Activated naive CD8-positive, alpha-beta T cell treated with anti-CD3 and anti-CD28 coated beads, Interleukin-2, amount 10 ng/mL, durations not matched to agents 7 days and 5 days (primary cell): ENCODE results near the gene CORIN. TPM values are rescaled to one million over a fixed set of nuclear protein-coding genes. Genes with fewer than 3 reads are reported as not detected.

Source experiments
- ATAC-seq: fragments of 150-1000 bp; cut with Tn5 transposase; one replicate; pipeline ENCODE4 v1.10.0; 2021; ENCODE audit warnings: low read depth, moderate library complexity
- POLR2A ChIA-PET: fragments of 350-600 bp; sonication (Branson Sonifier 250); formaldehyde crosslinking; loops from one replicate; lab custom pipeline; 2021; ENCODE audit warnings: antibody characterized with exemption; lab: Charles Lee
- DNase-seq: peaks from one replicate; pipeline ENCODE4 v3.0.0; 2021
- H3K27ac Mint-ChIP-seq: one replicate; pipeline ENCODE4 v1.8.0; 2022; ENCODE audit warnings: mild to moderate bottlenecking, mixed read lengths
- H3K27me3 Mint-ChIP-seq: one replicate; pipeline ENCODE4 v1.8.0; 2022; ENCODE audit warnings: mild to moderate bottlenecking, moderate library complexity, mixed read lengths
- H3K36me3 Mint-ChIP-seq: one replicate; pipeline ENCODE4 v1.8.0; 2021; ENCODE audit warnings: mild to moderate bottlenecking, mixed read lengths
- H3K4me1 Mint-ChIP-seq: one replicate; pipeline ENCODE4 v1.8.0; 2021; ENCODE audit warnings: mixed read lengths
- H3K4me3 Mint-ChIP-seq: one replicate; pipeline ENCODE4 v1.8.0; 2022; ENCODE audit warnings: mild to moderate bottlenecking, moderate library complexity, mixed read lengths
- H3K9me3 Mint-ChIP-seq: one replicate; pipeline ENCODE4 v1.8.0; 2021; ENCODE audit warnings: mixed read lengths
- total RNA-seq, 2 experiments: library from RNA; stranded (reverse); gene quantifications; one replicate each; pipeline ENCODE4 v1.2.3, GENCODE V29; 2021

Gene CORIN
- total RNA-seq, 2 experiments from 2014 or later, result 0.37 to 0.39 TPM

DNA sequence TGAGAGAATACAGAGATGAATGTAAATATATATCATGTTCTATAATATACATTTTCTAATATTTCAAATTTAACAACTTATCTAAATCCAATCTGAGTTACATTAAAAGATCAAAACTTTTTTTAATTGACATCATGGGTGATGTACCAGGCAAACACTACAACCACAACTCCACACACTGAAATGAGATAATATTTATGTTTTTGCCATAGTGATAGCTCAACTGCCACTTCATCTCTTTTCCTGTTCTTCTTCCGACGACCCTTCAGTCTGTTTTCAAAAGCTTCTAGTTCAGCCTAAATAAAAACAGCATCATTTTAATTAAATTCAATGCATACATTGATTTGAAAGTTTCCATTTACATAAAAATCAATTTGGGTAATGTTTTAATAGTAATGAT is 10.2 kb upstream of the CORIN start:
- Mint-ChIP-seq H3K4me1 (no peaks in the 10 kb centered on the region), H3K27ac (no peak overlapping the region), H3K4me3 (no peak overlapping the region), H3K9me3 (peaks cover 1% of the 10 kb centered on the region), H3K36me3 (peaks cover 19% of the 10 kb centered on the region), H3K27me3 (no peaks in the 10 kb centered on the region)
- ATAC-seq (no peak), DNase-seq (no peak)
- POLR2A ChIA-PET, result no interaction called here

DNA sequence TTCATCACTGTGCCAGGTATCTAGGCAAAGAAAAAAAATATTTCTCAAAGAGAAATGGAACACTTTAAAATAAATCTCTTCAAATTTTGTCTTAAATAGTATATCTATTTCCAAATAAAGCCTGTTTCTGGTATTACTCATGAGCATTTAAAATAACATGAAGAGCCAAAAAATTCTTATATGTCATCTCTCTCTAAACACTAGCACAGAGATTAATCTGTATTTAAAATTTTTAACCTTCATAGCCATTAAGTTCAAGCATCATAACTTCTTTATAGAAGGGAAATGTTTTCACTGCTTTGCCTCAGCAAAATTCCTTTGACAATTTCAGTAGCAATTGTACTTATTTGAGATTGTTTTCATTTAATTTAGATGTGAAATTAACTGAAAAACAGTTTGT is 5.1 kb upstream of the CORIN start:
- H3K4me3 Mint-ChIP-seq, result no peak overlapping the region
- POLR2A ChIA-PET, result no interaction called here
- H3K27ac Mint-ChIP-seq, result no peak overlapping the region
- DNase-seq (no peak), ATAC-seq (no peak)
- H3K9me3 Mint-ChIP-seq, result peaks cover 1% of the 10 kb centered on the region
- H3K27me3 Mint-ChIP-seq, result no peaks in the 10 kb centered on the region
- H3K36me3 Mint-ChIP-seq, result peaks cover 13% of the 10 kb centered on the region
- H3K4me1 Mint-ChIP-seq, result peaks cover 1% of the 10 kb centered on the region

DNA sequence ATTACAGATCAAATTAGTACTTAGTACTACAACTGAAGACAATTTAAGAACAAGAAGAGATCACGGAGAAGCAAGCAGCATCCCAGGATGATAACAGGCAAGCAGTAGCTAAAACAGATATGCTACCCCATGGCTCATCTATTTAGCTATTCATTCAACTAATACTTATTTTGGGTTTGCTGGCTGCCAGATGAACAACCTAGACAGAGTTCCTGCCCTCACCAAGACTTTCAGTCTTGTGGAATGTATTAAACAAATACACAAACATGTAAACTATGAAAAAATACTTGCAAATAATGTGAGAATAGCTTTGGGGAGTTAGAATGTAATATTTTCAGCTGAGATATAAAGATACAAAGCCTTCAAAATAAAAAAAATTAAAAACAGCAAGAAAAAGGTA is 2.4 kb upstream of the CORIN start:
- peaks cover 2% of the 10 kb centered on the region for H3K27me3 Mint-ChIP-seq
- H3K4me1 Mint-ChIP-seq, result peaks cover 20% of the 10 kb centered on the region
- no peak overlapping the region for H3K4me3 Mint-ChIP-seq
- DNase-seq (no peak), ATAC-seq (no peak)
- H3K27ac Mint-ChIP-seq, result no peak overlapping the region
- H3K9me3 Mint-ChIP-seq, result no peaks in the 10 kb centered on the region
- POLR2A ChIA-PET, result no interaction called here
- peaks cover 2% of the 10 kb centered on the region for H3K36me3 Mint-ChIP-seq

DNA sequence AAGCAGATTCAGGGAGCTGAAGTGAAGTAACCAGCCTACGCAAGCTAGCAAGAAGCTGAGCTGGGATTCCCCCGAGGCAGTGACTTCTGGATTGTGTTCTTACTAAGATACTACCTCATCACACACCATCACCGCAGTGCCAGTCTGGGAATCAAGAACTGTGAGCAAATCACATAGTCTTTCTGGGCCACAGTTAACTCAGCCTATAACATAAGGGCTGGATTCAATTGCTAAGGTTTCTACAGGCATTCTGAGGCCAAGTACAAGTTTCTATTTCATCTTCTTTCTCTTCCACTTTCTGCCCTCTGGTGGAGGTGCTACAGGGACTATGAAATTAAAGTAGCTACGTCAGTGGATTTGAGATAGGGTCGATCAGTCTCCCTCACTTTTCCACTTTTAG is 1.4 kb upstream of the CORIN start:
- no peak for ATAC-seq
- H3K4me1 Mint-ChIP-seq, result peaks cover 22% of the 10 kb centered on the region
- no peaks in the 10 kb centered on the region for H3K9me3 Mint-ChIP-seq
- no peak for DNase-seq
- peaks cover 2% of the 10 kb centered on the region for H3K27me3 Mint-ChIP-seq
- H3K27ac Mint-ChIP-seq, result no peak overlapping the region
- POLR2A ChIA-PET, result interaction anchor here (1.5 kb wide), 1 partner anchor 11 kb away, joined by 4 read pairs; no protein-coding TSS in a partner anchor
- H3K36me3 Mint-ChIP-seq, result peaks cover 2% of the 10 kb centered on the region
- no peak overlapping the region for H3K4me3 Mint-ChIP-seq

DNA sequence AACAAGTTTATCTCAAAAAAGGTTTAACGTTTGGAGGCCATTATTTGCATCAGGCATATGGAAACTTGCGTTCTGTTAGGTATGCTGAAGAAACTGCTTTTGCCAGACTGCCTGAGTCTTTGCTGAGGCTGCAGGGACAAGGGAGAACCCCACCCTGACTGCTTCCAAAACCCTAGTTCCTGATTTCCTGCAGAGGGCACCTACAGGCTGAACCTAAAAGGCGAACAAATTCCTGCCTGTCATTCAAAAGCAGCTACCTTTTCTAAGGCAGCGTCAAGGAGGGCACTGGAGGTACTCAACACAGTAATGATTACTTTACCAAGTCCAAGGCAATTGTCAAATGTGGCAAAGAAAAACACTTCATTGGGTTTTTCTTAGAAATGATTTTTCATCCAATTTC is 578 bp upstream of the CORIN start:
- Mint-ChIP-seq H3K27ac (no peak overlapping the region), H3K4me3 (no peak overlapping the region), H3K4me1 (peaks cover 22% of the 10 kb centered on the region), H3K36me3 (peaks cover 2% of the 10 kb centered on the region), H3K9me3 (no peaks in the 10 kb centered on the region), H3K27me3 (peaks cover 2% of the 10 kb centered on the region)
- POLR2A ChIA-PET, result interaction anchor here (1.5 kb wide), 1 partner anchor 10 kb away, joined by 4 read pairs; no protein-coding TSS in a partner anchor
- ATAC-seq, result no peak
- DNase-seq, result no peak

DNA sequence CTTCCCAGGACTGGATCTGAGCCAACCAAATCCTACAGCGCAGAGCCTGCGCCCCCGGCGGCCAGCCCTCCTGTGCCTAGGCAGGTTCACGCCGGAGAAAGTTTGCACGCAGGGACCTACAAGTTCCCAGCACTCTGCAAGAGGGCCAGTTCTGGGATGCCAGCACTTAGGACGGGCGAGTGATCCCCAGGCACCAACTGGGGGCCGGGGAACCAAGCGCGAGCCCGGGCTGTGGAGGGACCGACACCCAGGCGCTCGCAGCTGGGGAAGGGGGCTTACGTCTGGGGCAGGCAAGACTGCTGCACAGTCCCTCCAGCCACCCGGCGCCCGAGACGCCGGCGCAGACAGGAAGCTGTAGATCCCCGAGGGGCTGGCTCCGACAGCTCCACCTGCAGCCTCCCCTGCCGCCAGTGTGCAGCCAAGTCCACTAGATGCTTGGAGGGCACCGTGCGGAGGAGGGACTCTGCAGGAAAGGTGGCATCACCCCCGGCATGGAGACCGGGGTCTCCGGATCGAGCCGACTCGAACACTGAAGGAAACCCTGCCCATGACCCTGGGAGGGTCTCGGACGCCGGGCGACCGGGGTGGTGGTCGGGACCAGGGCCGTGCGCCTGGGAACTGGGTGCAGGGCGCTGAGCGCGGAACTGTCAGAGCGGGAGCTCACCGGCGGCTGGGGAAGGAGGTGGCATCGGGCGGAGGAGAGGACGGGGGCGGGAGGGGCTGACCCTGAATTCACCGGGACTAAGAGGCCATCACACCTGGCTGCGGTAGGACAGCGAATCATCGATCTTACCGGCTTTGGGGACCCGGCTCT is 566 bp downstream of the CORIN start:
- ATAC-seq (peak; percentile 81), DNase-seq (peak; percentile 74)
- H3K27me3 Mint-ChIP-seq, result peaks cover 2% of the 10 kb centered on the region
- H3K36me3 Mint-ChIP-seq, result peaks cover 7% of the 10 kb centered on the region
- POLR2A ChIA-PET, result interaction anchor here (0.7 to 1.7 kb wide), 7 partner anchors 10 to 301 kb away, joined by 3 to 7 read pairs (median 4); partner anchors contain the start of gene TXK
- peaks cover 22% of the 10 kb centered on the region for H3K4me1 Mint-ChIP-seq
- no peaks in the 10 kb centered on the region for H3K9me3 Mint-ChIP-seq
- H3K4me3 Mint-ChIP-seq, result peak overlapping the region; percentile 88
- peak overlapping the region; percentile 13 for H3K27ac Mint-ChIP-seq

DNA sequence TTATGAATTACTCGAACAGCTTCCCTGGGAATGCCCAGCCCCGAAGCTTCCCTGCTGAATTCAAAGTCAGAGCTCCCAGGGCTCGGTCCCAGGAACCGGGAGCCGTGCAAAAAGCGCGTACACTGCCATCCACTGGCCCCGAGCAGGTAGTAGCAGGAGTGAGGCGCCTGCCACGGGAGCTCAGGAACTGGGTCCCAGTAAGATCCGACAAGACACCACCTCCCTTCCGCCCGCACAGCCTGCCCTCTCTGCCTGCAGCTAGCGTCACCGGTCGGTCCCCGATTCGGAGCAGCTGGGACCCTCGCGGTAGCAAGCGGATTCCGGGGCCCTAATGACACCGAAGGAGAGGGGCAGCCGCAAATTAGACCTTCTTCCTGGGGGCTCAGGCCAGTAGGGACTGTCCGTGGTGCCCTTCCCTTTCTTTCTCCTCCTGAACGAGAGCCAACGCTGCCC is 1.2 kb downstream of the CORIN start:
- Mint-ChIP-seq H3K36me3 (peaks cover 6% of the 10 kb centered on the region), H3K27me3 (peaks cover 2% of the 10 kb centered on the region), H3K27ac (peak overlapping the region; percentile 13), H3K4me3 (peak overlapping the region; percentile 88), H3K4me1 (peaks cover 26% of the 10 kb centered on the region), H3K9me3 (no peaks in the 10 kb centered on the region)
- POLR2A ChIA-PET, result interaction anchor here (1.1 to 1.7 kb wide), 6 partner anchors 9 to 302 kb away, joined by 3 to 7 read pairs (median 4); no protein-coding TSS in a partner anchor
- ATAC-seq (peak; percentile 81), DNase-seq (peak; percentile 68)

DNA sequence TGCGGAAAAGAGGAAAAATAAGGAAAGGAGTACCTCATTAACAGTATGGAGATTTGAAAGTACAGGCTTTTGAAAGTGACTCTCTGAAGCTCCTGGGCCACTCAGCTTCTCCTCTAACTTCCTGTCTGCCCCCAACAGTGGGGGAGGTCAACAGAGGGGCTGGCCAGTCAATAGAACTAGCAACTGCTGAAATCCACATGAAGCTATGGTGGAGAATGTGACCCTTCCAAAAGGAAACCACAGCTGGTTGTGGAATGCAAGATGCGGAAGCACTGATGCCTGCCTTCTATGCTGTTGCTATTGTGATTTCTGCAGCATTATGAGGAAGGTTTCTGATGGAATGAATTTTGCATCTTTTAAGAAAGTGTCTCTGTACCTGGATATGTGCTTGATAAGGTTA is 2.4 kb downstream of the CORIN start:
- no peak overlapping the region for H3K27ac Mint-ChIP-seq

DNA sequence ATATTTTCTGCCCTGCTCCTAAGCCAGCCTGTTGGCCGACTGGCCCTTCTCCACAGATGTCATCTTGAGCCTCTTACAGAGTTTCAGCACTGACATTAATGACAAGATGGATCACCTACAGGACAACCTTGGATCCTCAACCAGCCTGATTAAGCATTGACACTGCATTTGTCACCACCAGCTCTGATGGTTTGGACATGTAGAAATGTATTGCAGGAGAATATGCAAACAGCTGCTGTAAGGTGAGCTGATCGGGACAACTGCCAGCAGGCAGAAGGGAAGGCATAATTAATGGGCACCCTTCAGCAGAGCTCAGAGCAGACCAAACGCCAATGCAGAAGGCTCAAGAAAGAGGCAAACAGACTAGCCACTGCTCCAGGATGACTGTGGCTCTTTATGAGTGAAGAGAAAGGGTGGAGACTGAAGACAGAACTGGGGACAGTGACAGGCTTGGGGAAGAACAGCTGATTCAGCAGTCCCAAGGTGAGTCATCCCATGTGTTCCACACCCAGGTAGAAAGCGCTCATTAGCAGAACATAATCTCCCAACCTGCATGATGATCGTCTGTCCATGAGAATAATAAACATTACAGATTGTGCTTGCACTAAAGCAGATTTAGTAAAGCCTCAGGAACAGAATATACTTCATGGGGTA is 6.7 kb downstream of the CORIN start:
- ATAC-seq, result peak; percentile 2
- no peaks in the 10 kb centered on the region for H3K9me3 Mint-ChIP-seq
- H3K36me3 Mint-ChIP-seq, result peaks cover 6% of the 10 kb centered on the region
- no peak for DNase-seq
- POLR2A ChIA-PET, result no interaction called here
- peaks cover 56% of the 10 kb centered on the region for H3K4me1 Mint-ChIP-seq
- peak overlapping the region; percentile 17 for H3K27ac Mint-ChIP-seq
- H3K27me3 Mint-ChIP-seq, result peaks cover 5% of the 10 kb centered on the region
- H3K4me3 Mint-ChIP-seq, result peak overlapping the region; percentile 60

More for the DNA sequence above, 2.4 kb downstream of the CORIN start:
- Mint-ChIP-seq H3K27me3 (peaks cover 2% of the 10 kb centered on the region), H3K9me3 (no peaks in the 10 kb centered on the region), H3K4me3 (peak overlapping the region; percentile 88), H3K4me1 (peaks cover 37% of the 10 kb centered on the region), H3K36me3 (peaks cover 6% of the 10 kb centered on the region)
- no peak for ATAC-seq
- POLR2A ChIA-PET, result interaction anchor here (0.6 kb wide), 1 partner anchor 303 kb away, joined by 3 read pairs; no protein-coding TSS in a partner anchor
- no peak for DNase-seq

DNA sequence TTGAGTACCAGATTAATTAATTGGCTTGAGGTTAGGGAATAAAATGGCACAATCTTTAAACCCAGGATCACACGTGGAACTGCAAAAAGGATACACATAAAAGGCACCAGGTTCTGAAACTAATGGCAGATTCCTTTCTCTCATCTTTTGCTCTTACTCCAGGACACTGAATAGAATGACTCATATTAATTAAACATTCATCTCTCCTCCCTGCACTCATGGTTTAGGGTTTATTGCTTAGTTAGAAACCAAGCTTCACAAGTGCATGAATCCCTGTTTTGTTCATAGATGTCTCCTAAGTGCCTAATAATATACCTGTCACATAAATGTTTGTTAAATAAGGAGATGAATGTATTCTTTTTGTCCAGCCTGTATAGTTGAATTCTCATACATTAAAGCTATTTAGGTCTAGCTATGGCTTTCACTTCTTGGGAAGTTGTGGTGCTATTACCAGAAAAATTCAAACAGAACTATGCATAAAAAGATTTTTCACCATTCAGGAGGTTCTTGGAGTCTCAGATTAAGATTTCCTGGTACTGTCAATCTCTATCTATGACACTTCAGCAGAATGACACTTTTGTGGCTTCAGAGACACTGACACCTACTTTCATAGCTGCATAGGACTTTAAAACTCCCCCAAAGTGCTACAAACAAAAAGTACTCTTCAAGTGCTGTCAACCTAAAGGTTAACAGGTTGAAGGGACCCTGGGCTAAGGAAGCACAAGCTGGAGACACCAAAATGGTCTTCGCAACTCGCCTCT is 7.4 kb downstream of the CORIN start:
- Mint-ChIP-seq H3K36me3 (peaks cover 6% of the 10 kb centered on the region), H3K9me3 (no peaks in the 10 kb centered on the region), H3K4me3 (peak overlapping the region; percentile 60), H3K27ac (peak overlapping the region; percentile 49), H3K4me1 (peaks cover 50% of the 10 kb centered on the region), H3K27me3 (peaks cover 7% of the 10 kb centered on the region)
- no peak for DNase-seq
- POLR2A ChIA-PET, result no interaction called here
- ATAC-seq, result peak; percentile 74

DNA sequence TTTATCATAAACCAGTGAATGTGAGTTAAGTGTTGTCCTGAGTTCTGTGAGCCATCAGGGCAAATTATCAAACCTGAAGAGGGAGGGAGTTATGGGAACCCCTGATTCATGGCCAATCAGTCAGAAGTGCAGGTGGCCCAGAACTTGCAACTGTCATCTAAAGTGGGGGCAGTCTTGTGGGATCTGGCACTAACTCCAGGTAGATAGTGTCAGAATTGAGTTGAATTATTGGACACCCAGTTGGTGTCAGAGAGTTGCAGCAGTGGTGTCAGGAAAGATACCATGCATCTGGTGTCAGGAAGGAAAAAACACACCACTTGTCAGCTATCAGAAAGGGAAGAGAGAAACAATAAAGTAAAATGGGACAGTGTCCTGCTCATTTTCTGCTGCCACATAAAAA is 8.4 kb downstream of the CORIN start:
- Mint-ChIP-seq H3K27ac (no peak overlapping the region), H3K36me3 (peaks cover 6% of the 10 kb centered on the region), H3K4me1 (peaks cover 47% of the 10 kb centered on the region), H3K4me3 (peak overlapping the region; percentile 12), H3K27me3 (peaks cover 7% of the 10 kb centered on the region), H3K9me3 (no peaks in the 10 kb centered on the region)
- ATAC-seq (no peak), DNase-seq (no peak)
- POLR2A ChIA-PET, result no interaction called here

DNA sequence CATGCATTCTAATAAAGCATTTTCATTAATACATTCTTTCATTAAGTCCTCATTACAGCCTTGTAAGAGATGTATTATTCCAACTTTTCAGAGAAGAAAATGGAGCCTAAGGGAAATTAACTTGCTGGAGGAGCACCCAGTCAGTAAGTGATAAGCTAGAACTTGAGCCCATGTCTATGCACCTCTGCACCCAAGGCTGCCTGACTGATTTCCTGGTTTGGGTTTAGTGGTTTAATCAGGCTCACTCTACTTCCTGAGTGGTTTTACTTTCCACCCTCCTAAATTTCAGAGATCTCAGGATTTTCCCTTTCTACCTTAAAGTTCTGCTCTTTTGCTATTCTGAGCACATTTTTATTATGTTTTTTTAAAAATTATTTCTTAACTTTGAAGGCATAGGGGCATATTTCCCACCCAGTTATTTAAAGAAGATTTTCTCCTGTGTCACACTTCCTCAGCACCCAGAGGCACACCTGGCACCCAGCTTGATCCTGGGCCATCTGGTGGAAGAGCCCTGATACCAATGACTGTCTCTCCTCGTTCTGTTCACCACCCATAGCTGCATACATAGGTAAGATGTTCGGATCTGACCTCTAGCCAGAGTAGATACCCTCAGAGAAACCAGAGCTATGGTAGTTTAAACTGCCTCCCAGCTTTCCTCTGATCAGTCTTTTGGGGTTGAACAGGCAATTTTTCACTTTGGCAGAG is 10.4 kb downstream of the CORIN start:
- Mint-ChIP-seq H3K36me3 (no peaks in the 10 kb centered on the region), H3K9me3 (no peaks in the 10 kb centered on the region), H3K4me3 (peak overlapping the region; percentile 53), H3K4me1 (peaks cover 47% of the 10 kb centered on the region), H3K27me3 (peaks cover 12% of the 10 kb centered on the region), H3K27ac (no peak overlapping the region)
- POLR2A ChIA-PET, result interaction anchor here (1.3 to 1.5 kb wide), 2 partner anchors 9 to 12 kb away, joined by 4 to 7 read pairs; no protein-coding TSS in a partner anchor
- peak; percentile 54 for ATAC-seq
- no peak for DNase-seq
